Measurements from ENCODE around the gene LEP. TPM values are rescaled to one million over a fixed set of nuclear protein-coding genes. Genes with fewer than 3 reads are reported as not detected.
A peak's percentile ranks its signal among the peaks of the same experiment; 100 is the strongest.

LEP gene
- total and polyA plus RNA-seq, 2 of the 8 experiments (the other 6 are each of a cell fraction or from before 2014, with no cell fraction given): not detected

- H2BK20ac ChIP-seq (ENCODE audit: low read length): no peak overlapping the region
- no peak overlapping the region for H2AK5ac ChIP-seq (ENCODE audit: low read depth, low read length)
- H3K9ac ChIP-seq (replicated peaks in 1 of 4; ENCODE audit: extremely low read depth in 1 of 4, low read depth in 3 of 4, low read length in 3 of 4): no peak overlapping the region
- H2AFZ ChIP-seq (ENCODE audit: low read length): no peak overlapping the region
- H2BK15ac ChIP-seq (ENCODE audit: low read length): no peak overlapping the region
- H4K20me1 ChIP-seq (replicated peaks in 1 of 2; ENCODE audit: control insufficient read depth in 1 of 2, insufficient read depth in 2 of 2, low read length in 2 of 2): no peaks in the 10 kb centered on the region
- H2BK120ac ChIP-seq (replicated peaks; ENCODE audit: low read depth, low read length): no peak overlapping the region
- TF ChIP-seq EP300 (IDR thresholded peaks at IDR 0.05; ENCODE audit: borderline replicate concordance in 1 of 2, low read depth in 2 of 2, low read length in 2 of 2) (no peak), MAFK (IDR thresholded peaks at IDR 0.05; ENCODE audit: low read depth, low read length) (no peak), YY1 (IDR thresholded peaks at IDR 0.05; ENCODE audit: low read depth, low read length) (no peak), CHD1 (IDR thresholded peaks at IDR 0.05; ENCODE audit: low read depth, low read length) (no peak), TAF7 (optimal IDR thresholded peaks at IDR 0.05; ENCODE audit: borderline replicate concordance, low read depth, low read length) (no peak), SIX5 (IDR thresholded peaks at IDR 0.05; ENCODE audit: low read depth, low read length) (no peak), SIN3A (conservative IDR thresholded peaks at IDR 0.05 in 1 of 2, IDR thresholded peaks at IDR 0.05 in 1 of 2; ENCODE audit: low read depth in 1 of 2, low read length in 2 of 2) (no peak), KDM5A (IDR thresholded peaks at IDR 0.05; ENCODE audit: low read length) (no peak), PHF8 (conservative IDR thresholded peaks at IDR 0.05; ENCODE audit: low read depth, low read length) (no peak), RBBP5 (IDR thresholded peaks at IDR 0.05; ENCODE audit: borderline replicate concordance, low read depth, low read length) (no peak), EZH2 (IDR thresholded peaks at IDR 0.05; ENCODE audit: low read depth, low read length, severe bottlenecking) (no peak), CHD2 (IDR thresholded peaks at IDR 0.05; ENCODE audit: low read length) (no peak), CBX8 (IDR thresholded peaks at IDR 0.05; ENCODE audit: borderline replicate concordance, low read depth, low read length) (no peak)
- no peak overlapping the region for H3K18ac ChIP-seq (ENCODE audit: extremely low read depth, low read length)
- no peak overlapping the region for H2BK5ac ChIP-seq (ENCODE audit: low read depth, low read length)
- ChIA-PET CTCF (ENCODE audit: partially characterized antibody) (interaction anchor here (0.7 to 1.1 kb wide), 3 partner anchors 30 to 674 kb away, joined by 3 read pairs; no protein-coding TSS in a partner anchor), POLR2A (ENCODE audit: partially characterized antibody) (interaction anchor here (5.8 kb wide), 1 partner anchor 10 kb away, joined by 23 read pairs; no protein-coding TSS in a partner anchor)
- no peak overlapping the region for H3K4me2 ChIP-seq (ENCODE audit: insufficient read depth in 1 of 2, low read depth in 2 of 2, low read length in 2 of 2)
- H3K36me3 ChIP-seq (ENCODE audit: control insufficient read depth in 2 of 4, insufficient read depth in 4 of 4, low read length in 3 of 4): no peaks in the 10 kb centered on the region
- H3K27me3 ChIP-seq (replicated peaks in 1 of 4; ENCODE audit: control insufficient read depth in 3 of 4, extremely low read depth in 1 of 4, insufficient read depth in 3 of 4, low read length in 3 of 4): no peaks in the 10 kb centered on the region
- H3K23me2 ChIP-seq (ENCODE audit: low read depth, low read length): no peaks in the 10 kb centered on the region
- H3K4me1 ChIP-seq (replicated peaks in 1 of 4; ENCODE audit: control insufficient read depth in 3 of 4, insufficient read depth in 4 of 4, low read length in 3 of 4): peaks cover 3 to 15% (median 8%) of the 10 kb centered on the region in 4 experiments
- H3K79me1 ChIP-seq (ENCODE audit: low read depth, low read length): no peaks in the 10 kb centered on the region; the same call in 1 of the 2 replicates
- H4K91ac ChIP-seq (replicated peaks; ENCODE audit: insufficient read length, low read length): no peak overlapping the region
- H2BK12ac ChIP-seq (ENCODE audit: low read depth, low read length): no peak overlapping the region
- no peak for DNase-seq (ENCODE audit: low read depth in 1 of 2, low spot score in 2 of 2)
- H3K79me2 ChIP-seq (ENCODE audit: control insufficient read depth in 1 of 2, insufficient read depth in 2 of 2, low read length in 2 of 2): no peaks in the 10 kb centered on the region
- no peak overlapping the region for H3K4me3 ChIP-seq (ENCODE audit: extremely low read depth in 1 of 4, insufficient read depth in 2 of 4, low read depth in 3 of 4, low read length in 4 of 4)
- no peak overlapping the region for H4K5ac ChIP-seq (ENCODE audit: insufficient read length, low read depth, low read length)
- no peak overlapping the region for H3K27ac ChIP-seq (ENCODE audit: low read depth, low read length)
- FAIRE-seq: no peak
- 0 out of 4 replicates have a peak, but pooled peaks cover 0 to 3% of the 10 kb centered on the region in 2 experiments for H3K9me3 ChIP-seq (ENCODE audit: insufficient read depth in 2 of 2, low read depth in 1 of 2, low read length in 1 of 2)
- no peak overlapping the region for H3K56ac ChIP-seq (replicated peaks; ENCODE audit: insufficient read length, low read depth, low read length)
- 83% methylated on average over 14 of the region's 14 CpGs; no CpG with 5 or more reads in 1 of the 2 experiments for WGBS, 2 experiments (ENCODE audit: extremely low coverage in 1 of 2, insufficient coverage in 1 of 2, insufficient read length in 1 of 2, insufficient replicate concordance in 2 of 2, low coverage in 1 of 2, low lambda C conversion rate in 2 of 2, missing lambda C conversion rate in 1 of 2)
- no peak overlapping the region for H3K14ac ChIP-seq (ENCODE audit: insufficient read length)
- no peak overlapping the region for H3K23ac ChIP-seq (ENCODE audit: insufficient read length)
- H4K8ac ChIP-seq (ENCODE audit: extremely low read depth, insufficient read depth, low read length): peak overlapping the region; percentile 51; the same call in 1 of the 2 replicates
- H3K4ac ChIP-seq (replicated peaks; ENCODE audit: insufficient read length, low read depth, low read length): no peak overlapping the region
These were observed 16.4 kb downstream of the LEP start for GRCh38 chr7:128257458-128257857.
